ENCODE data around the gene USP3. TPM values are rescaled to one million over a fixed set of nuclear protein-coding genes. Genes with fewer than 3 reads are reported as not detected.

Gene USP3
- total and polyA plus RNA-seq, 2 of the 4 experiments (the other 2 are of a cell fraction): 17.3 to 52.3 TPM

DNA sequence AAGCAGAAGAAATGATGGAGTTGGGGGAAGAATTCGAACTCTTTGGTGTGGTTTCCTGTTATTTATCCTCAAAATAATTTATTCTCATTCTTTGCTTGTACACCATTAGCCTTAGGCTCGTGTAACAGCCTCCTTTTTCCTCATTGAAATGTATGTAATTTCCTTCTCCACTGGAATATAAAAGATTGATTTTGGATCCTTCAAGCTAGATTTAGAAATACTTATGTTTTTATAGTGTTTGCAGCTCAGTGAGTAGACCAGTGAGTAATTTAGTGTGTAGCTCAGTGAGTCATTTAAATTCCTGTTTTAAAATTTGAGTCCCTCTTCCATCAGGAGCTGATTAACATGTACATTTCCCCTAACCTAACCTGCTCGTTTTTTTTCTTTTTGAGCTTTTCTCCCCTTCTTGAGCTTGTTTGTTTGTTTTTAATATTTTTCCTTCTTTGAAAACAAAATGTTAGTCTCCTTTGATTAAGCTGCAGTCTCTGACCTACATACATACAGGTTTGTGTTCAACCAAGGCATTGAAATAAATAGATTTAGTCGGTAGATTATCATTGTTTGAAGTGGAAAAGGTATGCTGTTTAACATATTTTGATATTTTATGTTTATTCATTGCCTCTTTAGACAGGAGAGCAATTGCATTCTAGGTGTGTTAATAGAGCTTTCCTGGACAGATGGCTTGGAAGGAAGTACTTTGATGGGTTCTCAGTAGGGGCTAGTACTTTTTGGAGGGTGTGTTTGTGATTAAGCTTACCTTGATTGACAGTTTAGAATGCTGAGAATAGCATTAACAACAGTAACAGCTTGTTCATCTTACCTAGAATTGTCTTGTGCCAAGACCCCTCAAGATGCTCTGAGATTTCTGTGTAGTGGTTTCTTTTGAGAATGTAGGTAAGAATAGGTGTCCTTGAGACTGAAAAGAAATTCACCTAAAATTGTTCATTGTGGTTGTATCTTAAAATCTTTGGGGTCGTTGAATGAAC lies 5.9 kb downstream of the USP3 start:
- Histone ChIP-seq H2BK15ac (ENCODE audit: low read depth, low read length) (peak overlapping the region; percentile 84; the same call in 1 of the 3 replicates), H4K20me1 (ENCODE audit: insufficient read depth, low read length) (peaks cover 51% of the 10 kb centered on the region; the same call in 1 of the 2 replicates), H3K56ac (ENCODE audit: extremely low read depth, insufficient read depth, low read length) (no peak overlapping the region), H3K9me1 (ENCODE audit: insufficient read depth, low read length) (no peaks in the 10 kb centered on the region; the same call in 1 of the 2 replicates), H3K9ac (ENCODE audit: low read depth, low read length) (no peak overlapping the region; the same call in 1 of the 2 replicates), H2BK20ac (ENCODE audit: low read depth, low read length) (peak overlapping the region; percentile 7; the same call in 1 of the 2 replicates), H3K4me3 (ENCODE audit: insufficient read depth, low read depth, low read length) (no peak overlapping the region), H2AK5ac (ENCODE audit: low read depth, low read length) (peak overlapping the region; percentile 23; the same call in 1 of the 2 replicates), H3K23ac (ENCODE audit: low read depth, low read length) (peak overlapping the region; percentile 70; the same call in 1 of the 2 replicates), H3K27ac (ENCODE audit: insufficient read depth, low read length) (no peak overlapping the region), H3K4me2 (ENCODE audit: low read depth, low read length) (peak overlapping the region; percentile 89), H3K4ac (ENCODE audit: low read depth, low read length) (no peak overlapping the region; the same call in 1 of the 2 replicates), H3K4me1 (ENCODE audit: control insufficient read depth, insufficient read depth, low read length) (peaks cover 9% of the 10 kb centered on the region; the same call in 1 of the 2 replicates), H4K8ac (ENCODE audit: low read depth in 2 of 2, low read length in 2 of 2) (no peak overlapping the region), H3K27me3 (ENCODE audit: control insufficient read depth, insufficient read depth, low read length) (no peaks in the 10 kb centered on the region), H4K5ac (ENCODE audit: low read depth, low read length) (no peak overlapping the region), H2BK120ac (ENCODE audit: low read depth, low read length) (no peak overlapping the region), H3K9me3 (ENCODE audit: control insufficient read depth, insufficient read depth, low read length) (no peaks in the 10 kb centered on the region), H3K36me3 (ENCODE audit: control insufficient read depth, insufficient read depth, low read length) (no peaks in the 10 kb centered on the region), H3K18ac (ENCODE audit: low read depth, low read length) (peak overlapping the region; percentile 87; the same call in 1 of the 2 replicates), H3K14ac (replicated peaks; ENCODE audit: low read depth, low read length) (peak overlapping the region; percentile 66; the same call in 1 of the 2 replicates), H2AK9ac (replicated peaks; ENCODE audit: low read depth, low read length, poor library complexity) (no peak overlapping the region), H2AFZ (replicated peaks; ENCODE audit: low read length, poor library complexity) (no peak overlapping the region), H2BK5ac (ENCODE audit: low read depth, low read length, poor library complexity, severe bottlenecking) (peak overlapping the region; percentile 79), H4K91ac (ENCODE audit: insufficient read depth, low read depth, low read length) (no peak overlapping the region), H3K79me1 (ENCODE audit: low read depth in 1 of 2, low read length in 2 of 2) (peaks cover 15 to 60% of the 10 kb centered on the region in 2 experiments)
- ChIA-PET POLR2A (ENCODE audit: unreplicated experiment) (no interaction called here), CTCF (interaction anchor here (0.7 to 1.1 kb wide), 2 partner anchors 23 to 43 kb away, joined by 3 to 5 read pairs; no protein-coding TSS in a partner anchor)
- dilution Hi-C loops (cut with HindIII; ENCODE audit: low sequenced_read_pairs, unreplicated experiment) (no loop called here), intact Hi-C loops (cut with micrococcal nuclease) (no loop called here), in situ Hi-C loops (cut with MboI; ENCODE audit: low sequenced_read_pairs) (loop anchor here (5.0 kb wide), 1 partner anchor 42 kb away; no protein-coding TSS in a partner anchor)
- DNase-seq (peak; percentile 83), ATAC-seq (ENCODE audit: low read depth) (peak; percentile 69)
- peak; percentile 73 for TF ChIP-seq FOS (IDR thresholded peaks at IDR 0.05; ENCODE audit: low read depth, low read length)
- no peak for TF ChIP-seq MAZ (IDR thresholded peaks at IDR 0.05; ENCODE audit: borderline replicate concordance, low read depth, low read length)
- TF ChIP-seq NFE2L2 (IDR thresholded peaks at IDR 0.05; ENCODE audit: low read depth, low read length): no peak
- peak; percentile 41; the same call in 1 of the 2 replicates for TF ChIP-seq CEBPB (IDR thresholded peaks at IDR 0.05; ENCODE audit: low read depth, low read length)
- TF ChIP-seq USF2 (IDR thresholded peaks at IDR 0.05; ENCODE audit: low read depth, low read length): no peak
- no TSS peak for BruUV-seq (replicated peaks)
- WGBS, 2 experiments (ENCODE audit: extremely low coverage in 2 of 2, insufficient read length in 1 of 2): no CpG with 5 or more reads among the region's 5 CpGs
